ENCODE measurements around the gene EML6.
A peak's percentile ranks its signal among the peaks of the same experiment; 100 is the strongest.

Gene EML6

GRCh38 chr2:54758951-54759350 is 35.5 kb downstream of the EML6 start:
- no peak for ATAC-seq
- no peak for DNase-seq

- no peak for ATAC-seq
- no peak for DNase-seq
Observed at GRCh38 chr2:54760310-54760709, 36.8 kb downstream of the EML6 start.

GRCh38 chr2:54763636-54764291 is 40.3 kb downstream of the EML6 start:
- DNase-seq: peak; percentile 19
- no peak for ATAC-seq

- ATAC-seq (peak; percentile 97), DNase-seq (no peak)
Observed at GRCh38 chr2:54767921-54768320, 44.5 kb downstream of the EML6 start.

- no peak for DNase-seq
- ATAC-seq: no peak
Observed at GRCh38 chr2:54768772-54769428, 45.4 kb downstream of the EML6 start.

GRCh38 chr2:54770211-54770610 is 46.7 kb downstream of the EML6 start:
- ATAC-seq (no peak), DNase-seq (no peak)

GRCh38 chr2:54770676-54771075 is 47.2 kb downstream of the EML6 start:
- ATAC-seq (no peak), DNase-seq (no peak)

GRCh38 chr2:54771166-54771885 is 47.9 kb downstream of the EML6 start:
- DNase-seq (no peak), ATAC-seq (no peak)

GRCh38 chr2:54772110-54772509 is 48.6 kb downstream of the EML6 start:
- no peak for DNase-seq
- no peak for ATAC-seq

- DNase-seq: no peak
- no peak for ATAC-seq
Observed at GRCh38 chr2:54772531-54772930, 49.1 kb downstream of the EML6 start.

GRCh38 chr2:54773233-54773632 is 49.8 kb downstream of the EML6 start:
- DNase-seq (no peak), ATAC-seq (no peak)

- ATAC-seq (no peak), DNase-seq (no peak)
Observed at GRCh38 chr2:54773838-54774237, 50.4 kb downstream of the EML6 start.

GRCh38 chr2:54775710-54776109 is 52.2 kb downstream of the EML6 start:
- ATAC-seq (no peak), DNase-seq (no peak)

GRCh38 chr2:54776494-54776893 is 53.0 kb downstream of the EML6 start:
- DNase-seq: no peak
- ATAC-seq: no peak

- no peak for ATAC-seq
- DNase-seq: no peak
Observed at GRCh38 chr2:54783349-54783748, 59.9 kb downstream of the EML6 start.

GRCh38 chr2:54787270-54787669 is 63.8 kb downstream of the EML6 start:
- no peak for ATAC-seq
- DNase-seq: no peak

GRCh38 chr2:54787755-54788366 is 64.4 kb downstream of the EML6 start:
- ATAC-seq (no peak), DNase-seq (no peak)

GRCh38 chr2:54789878-54790277 is 66.4 kb downstream of the EML6 start:
- no peak for DNase-seq
- no peak for ATAC-seq

GRCh38 chr2:54791831-54792230 is 68.4 kb downstream of the EML6 start:
- ATAC-seq: no peak
- DNase-seq: no peak

GRCh38 chr2:54797307-54797706 is 73.8 kb downstream of the EML6 start:
- DNase-seq (no peak), ATAC-seq (no peak)

GRCh38 chr2:54801352-54801751 is 77.9 kb downstream of the EML6 start:
- no peak for ATAC-seq
- no peak for DNase-seq

- DNase-seq (no peak), ATAC-seq (no peak)
Observed at GRCh38 chr2:54803783-54804751, 80.6 kb downstream of the EML6 start.

All from stimulated activated naive CD8-positive, alpha-beta T cell treated with anti-CD3 and anti-CD28 coated beads, Interleukin-15, Interleukin-2, amounts not matched to agents 100 U/mL and 50 U/mL, for 24 hours (primary cell).